Measurements from ENCODE around the gene FAM13B. TPM values are rescaled to one million over a fixed set of nuclear protein-coding genes. Genes with fewer than 3 reads are reported as not detected.
"Not testable (repeated sequence)": the region's sequence is repeated elsewhere in the genome, so short reads cannot be mapped to it uniquely, and the experiment has no call there.

Gene FAM13B
- total RNA-seq, 1 donor from 2014 or later = 84.1 TPM

DNA sequence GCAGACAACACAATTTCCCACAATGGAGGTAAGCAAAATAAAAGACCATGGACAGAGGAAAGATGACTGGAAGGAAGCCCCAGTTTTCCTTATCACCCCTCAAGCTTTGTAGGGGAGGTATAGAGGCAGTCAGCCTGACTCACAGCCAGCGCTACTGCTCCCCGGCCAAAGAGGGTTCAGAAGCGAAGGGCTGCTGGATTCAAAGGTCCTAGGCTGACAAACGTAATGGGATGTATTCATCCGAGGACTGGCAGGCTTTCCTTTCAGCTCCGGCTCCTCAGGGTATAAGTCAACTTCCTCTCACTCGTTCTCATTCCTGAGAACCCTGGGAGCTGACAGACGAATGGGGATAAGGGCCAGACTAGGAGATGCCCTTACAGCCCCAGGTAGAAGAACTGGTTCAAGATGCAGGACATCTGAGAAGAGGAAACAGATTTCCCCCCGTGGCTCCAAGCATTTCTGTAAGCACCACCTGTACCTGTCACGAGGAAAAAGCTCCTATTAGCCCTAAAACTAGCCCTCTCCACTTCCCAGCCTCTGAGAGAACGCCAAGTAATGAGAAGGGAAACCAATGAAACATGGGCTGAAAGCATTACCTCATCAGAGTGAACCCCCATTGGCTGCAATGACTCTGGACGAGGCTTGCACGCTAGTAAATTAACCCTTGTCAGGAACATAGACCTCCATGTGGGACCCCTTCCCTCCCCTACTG lies 22.1 kb upstream of the FAM13B start:
- Mint-ChIP-seq H3K27ac (no peak overlapping the region), H3K4me3 (no peak overlapping the region), H3K27me3 (no peaks in the 10 kb centered on the region), H3K36me3 (ENCODE audit: low read depth) (no peaks in the 10 kb centered on the region), H3K9me3 (no peaks in the 10 kb centered on the region), H3K4me1 (peaks cover 2% of the 10 kb centered on the region)
- DNase-seq (no peak), ATAC-seq (ENCODE audit: low read depth) (no peak)
- POLR2A ChIA-PET = interaction anchor here (0.6 kb wide), 2 partner anchors 20 to 25 kb away, joined by 4 to 8 read pairs; no protein-coding TSS in a partner anchor
- CTCF ChIA-PET = interaction anchor here (2.0 kb wide), 1 partner anchor 19 kb away, joined by 9 read pairs; no protein-coding TSS in a partner anchor
- intact Hi-C loops (cut with micrococcal nuclease) = no loop called here
- TF ChIP-seq, protein P1, sequence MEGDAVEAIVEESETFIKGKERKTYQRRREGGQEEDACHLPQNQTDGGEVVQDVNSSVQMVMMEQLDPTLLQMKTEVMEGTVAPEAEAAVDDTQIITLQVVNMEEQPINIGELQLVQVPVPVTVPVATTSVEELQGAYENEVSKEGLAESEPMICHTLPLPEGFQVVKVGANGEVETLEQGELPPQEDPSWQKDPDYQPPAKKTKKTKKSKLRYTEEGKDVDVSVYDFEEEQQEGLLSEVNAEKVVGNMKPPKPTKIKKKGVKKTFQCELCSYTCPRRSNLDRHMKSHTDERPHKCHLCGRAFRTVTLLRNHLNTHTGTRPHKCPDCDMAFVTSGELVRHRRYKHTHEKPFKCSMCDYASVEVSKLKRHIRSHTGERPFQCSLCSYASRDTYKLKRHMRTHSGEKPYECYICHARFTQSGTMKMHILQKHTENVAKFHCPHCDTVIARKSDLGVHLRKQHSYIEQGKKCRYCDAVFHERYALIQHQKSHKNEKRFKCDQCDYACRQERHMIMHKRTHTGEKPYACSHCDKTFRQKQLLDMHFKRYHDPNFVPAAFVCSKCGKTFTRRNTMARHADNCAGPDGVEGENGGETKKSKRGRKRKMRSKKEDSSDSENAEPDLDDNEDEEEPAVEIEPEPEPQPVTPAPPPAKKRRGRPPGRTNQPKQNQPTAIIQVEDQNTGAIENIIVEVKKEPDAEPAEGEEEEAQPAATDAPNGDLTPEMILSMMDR (IDR thresholded peaks at IDR 0.05) = no peak

- intact Hi-C loops (cut with micrococcal nuclease) = no loop called here
- Mint-ChIP-seq H3K27me3 (no peaks in the 10 kb centered on the region), H3K4me3 (no peak overlapping the region), H3K4me1 (peaks cover 2% of the 10 kb centered on the region), H3K27ac (no peak overlapping the region), H3K36me3 (ENCODE audit: low read depth) (no peaks in the 10 kb centered on the region), H3K9me3 (no peaks in the 10 kb centered on the region)
- no peak for ATAC-seq (ENCODE audit: low read depth)
- DNase-seq = no peak
- ChIA-PET CTCF (no interaction called here), POLR2A (no interaction called here)
- TF ChIP-seq, protein P1 (IDR thresholded peaks at IDR 0.05) = no peak
Observed at GRCh38 chr5:138054206-138054605, 21.3 kb upstream of the FAM13B start.

DNA sequence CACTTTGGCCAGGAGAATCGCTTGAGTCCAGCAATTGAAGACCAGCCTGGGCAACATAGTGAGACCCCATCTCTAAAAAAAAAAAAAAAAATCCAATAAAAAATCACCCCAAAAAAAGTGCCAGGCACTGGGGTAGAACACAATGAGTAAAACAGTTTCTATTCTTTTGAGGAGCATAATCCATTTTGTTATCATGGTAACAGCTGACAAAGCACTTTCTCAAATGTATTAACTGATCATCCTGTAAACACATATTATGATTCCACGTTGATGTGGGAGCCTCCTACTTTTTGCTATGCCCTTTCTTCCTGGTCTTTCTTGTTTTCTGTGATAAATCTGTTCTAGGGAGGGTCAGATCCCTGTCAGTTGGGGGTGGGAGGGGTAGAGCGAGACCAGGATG lies 20.7 kb upstream of the FAM13B start:
- H3K4me3 Mint-ChIP-seq = no peak overlapping the region

GRCh38 chr5:138052718-138053117 lies 19.8 kb upstream of the FAM13B start:
- intact Hi-C loops (cut with micrococcal nuclease); ATAC-seq (ENCODE audit: low read depth); POLR2A ChIA-PET; H3K4me1 Mint-ChIP-seq; DNase-seq; H3K27ac Mint-ChIP-seq; CTCF ChIA-PET; H3K36me3 Mint-ChIP-seq (ENCODE audit: low read depth); H3K9me3 Mint-ChIP-seq; H3K4me3 Mint-ChIP-seq; H3K27me3 Mint-ChIP-seq: not testable (repeated sequence)

More for the DNA sequence above, 20.7 kb upstream of the FAM13B start:
- Mint-ChIP-seq H3K36me3 (ENCODE audit: low read depth) (no peaks in the 10 kb centered on the region), H3K27me3 (no peaks in the 10 kb centered on the region), H3K27ac (no peak overlapping the region), H3K4me1 (peaks cover 2% of the 10 kb centered on the region), H3K9me3 (no peaks in the 10 kb centered on the region)
- CTCF ChIA-PET = interaction anchor here (0.6 kb wide), 1 partner anchor 29 kb away, joined by 3 read pairs; no protein-coding TSS in a partner anchor
- DNase-seq (no peak), ATAC-seq (ENCODE audit: low read depth) (no peak)
- TF ChIP-seq, protein P1 (IDR thresholded peaks at IDR 0.05) = no peak
- POLR2A ChIA-PET = no interaction called here
- intact Hi-C loops (cut with micrococcal nuclease) = no loop called here

DNA sequence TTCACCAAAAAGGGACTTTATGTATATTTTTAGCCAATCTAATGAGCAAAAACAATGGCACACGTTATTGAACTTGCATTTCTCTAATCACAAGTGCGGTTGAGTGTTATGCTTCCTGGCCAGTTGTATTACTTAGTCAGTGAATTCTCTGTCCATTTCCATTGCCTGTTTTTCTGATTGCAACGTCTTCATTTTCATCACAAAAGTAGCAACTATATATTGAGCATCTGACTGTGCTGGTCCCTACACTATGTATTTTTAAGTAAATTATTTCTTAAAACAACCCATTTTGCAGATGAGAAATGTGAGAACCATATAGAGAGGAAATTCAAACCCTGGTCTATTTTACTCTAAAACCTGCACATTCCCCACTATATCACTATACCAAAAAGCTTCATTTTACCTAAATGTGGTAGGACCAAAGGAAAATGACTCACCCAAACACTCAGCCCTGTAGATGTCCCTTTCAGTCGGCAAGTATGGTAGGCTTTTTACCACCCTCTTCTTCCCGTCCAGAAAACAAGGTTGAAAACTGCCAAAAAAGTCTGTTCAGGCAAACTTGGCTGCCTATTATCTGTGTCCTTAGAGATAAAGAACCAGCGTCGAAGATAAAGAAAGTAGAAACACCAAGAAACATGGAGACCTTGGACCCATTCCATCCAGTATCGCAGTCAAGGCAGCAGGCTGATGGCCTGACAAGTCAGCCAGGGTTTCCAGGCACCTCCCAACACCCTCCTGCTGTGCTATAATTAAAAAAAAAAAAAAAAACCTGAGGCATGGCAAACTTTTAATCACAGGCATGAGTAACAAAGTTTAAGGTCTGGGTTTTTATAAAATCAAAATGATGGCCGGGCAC lies 18.8 kb upstream of the FAM13B start:
- Mint-ChIP-seq H3K4me1 (peaks cover 2% of the 10 kb centered on the region), H3K27me3 (no peaks in the 10 kb centered on the region), H3K36me3 (ENCODE audit: low read depth) (no peaks in the 10 kb centered on the region), H3K4me3 (no peak overlapping the region), H3K27ac (no peak overlapping the region), H3K9me3 (no peaks in the 10 kb centered on the region)
- ATAC-seq (ENCODE audit: low read depth) (no peak), DNase-seq (no peak)
- TF ChIP-seq, protein P1 (IDR thresholded peaks at IDR 0.05) = no peak
- POLR2A ChIA-PET = no interaction called here
- intact Hi-C loops (cut with micrococcal nuclease) = no loop called here
- CTCF ChIA-PET = no interaction called here

DNA sequence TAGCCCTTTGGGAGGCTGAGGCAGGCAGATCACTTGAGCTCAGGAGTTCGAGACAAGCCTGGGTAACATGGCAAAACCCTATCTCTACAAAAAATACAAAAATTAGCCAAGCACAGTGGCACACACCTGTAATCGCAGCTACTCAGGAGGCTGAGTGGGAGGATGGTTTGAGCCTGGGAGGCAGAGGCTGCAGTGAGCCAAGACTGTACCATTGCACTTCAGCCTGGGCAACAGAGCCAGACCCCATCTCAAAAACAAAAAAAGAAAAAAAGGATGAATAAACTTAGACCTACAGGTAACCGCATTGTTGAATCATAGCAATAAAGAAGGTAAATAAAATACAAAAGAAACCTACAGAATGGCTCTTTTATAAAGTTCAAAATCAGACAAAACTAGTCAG lies 12.4 kb upstream of the FAM13B start:
- H3K27ac Mint-ChIP-seq; H3K4me3 Mint-ChIP-seq; CTCF ChIA-PET; ATAC-seq (ENCODE audit: low read depth); H3K4me1 Mint-ChIP-seq; DNase-seq; H3K36me3 Mint-ChIP-seq (ENCODE audit: low read depth); H3K27me3 Mint-ChIP-seq; intact Hi-C loops (cut with micrococcal nuclease); H3K9me3 Mint-ChIP-seq: not testable (repeated sequence)
- POLR2A ChIA-PET = interaction anchor here (0.7 kb wide), 1 partner anchor 1354 kb away, joined by 3 read pairs; no protein-coding TSS in a partner anchor

All from activated B cell treated with CpG ODN at 0.5 μM for 24 hours (primary cell).